ENCODE results near the gene RINT1.
"Not testable (repeated sequence)": the region's sequence is repeated elsewhere in the genome, so short reads cannot be mapped to it uniquely, and the experiment has no call there.

RINT1 gene

DNA sequence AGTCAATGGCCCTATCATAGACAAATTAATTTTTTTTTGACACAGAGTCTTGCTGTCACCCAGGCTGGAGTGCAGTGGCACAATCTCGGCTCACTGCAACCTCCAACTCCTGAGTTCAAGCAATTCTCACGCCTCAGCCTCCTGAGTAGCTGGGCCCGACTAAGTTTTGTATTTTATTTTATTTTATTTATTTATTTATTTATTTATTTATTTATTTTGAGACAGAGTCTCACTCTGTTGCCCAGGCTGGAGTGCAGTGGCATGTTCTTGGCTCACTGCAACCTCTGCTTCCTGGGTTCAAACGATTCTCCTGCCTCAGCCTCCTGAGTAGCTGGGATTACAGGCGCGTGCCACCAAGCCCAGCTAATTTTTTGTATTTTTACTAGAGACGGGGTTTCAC, 16.4 kb upstream of the RINT1 start:
- H3K36me3 ChIP-seq (ENCODE audit: control insufficient read depth, insufficient read depth, low read length) = peaks cover 46% of the 10 kb centered on the region
- H3K9me3 ChIP-seq (ENCODE audit: control insufficient read depth, low read length); H3K27ac ChIP-seq (ENCODE audit: low read depth, low read length, severe bottlenecking); H3K4me3 ChIP-seq (ENCODE audit: extremely low read depth, insufficient read depth, low read length, poor library complexity, severe bottlenecking): not testable (repeated sequence)
- WGBS, 2 experiments (ENCODE audit: insufficient coverage in 2 of 2) = 97 to 98% methylated on average over 4 to 5 of the region's 7 CpGs
- H3K4me1 ChIP-seq (ENCODE audit: control insufficient read depth, insufficient read depth, low read length, poor library complexity, severe bottlenecking) = peaks cover 12% of the 10 kb centered on the region

DNA sequence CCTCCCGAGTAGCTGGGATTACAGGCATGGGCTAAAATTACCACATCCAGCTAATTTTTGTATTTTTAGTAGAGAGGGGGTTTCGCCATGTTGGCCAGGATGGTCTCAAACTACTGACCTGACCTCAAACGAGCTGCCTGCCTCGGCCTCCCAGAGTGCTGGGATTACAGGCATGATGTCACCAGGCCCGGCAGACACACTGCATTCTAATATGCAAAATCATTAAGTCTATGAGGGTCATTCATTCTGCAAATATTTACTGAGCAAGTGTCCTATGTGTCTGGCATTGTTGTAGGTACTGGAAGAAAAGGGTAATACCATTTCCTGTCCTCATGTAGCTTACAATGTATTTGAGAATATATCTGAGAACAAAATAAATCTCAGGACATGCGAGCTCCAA, 12.6 kb upstream of the RINT1 start:
- peaks cover 6% of the 10 kb centered on the region for H3K4me1 ChIP-seq (ENCODE audit: control insufficient read depth, insufficient read depth, low read length, poor library complexity, severe bottlenecking)
- H3K9me3 ChIP-seq (ENCODE audit: control insufficient read depth, low read length) = no peaks in the 10 kb centered on the region
- H3K36me3 ChIP-seq (ENCODE audit: control insufficient read depth, insufficient read depth, low read length) = peaks cover 32% of the 10 kb centered on the region
- WGBS, 2 experiments (ENCODE audit: insufficient coverage in 2 of 2) = 92 to 100% methylated on average over 1 to 2 of the region's 6 CpGs
- H3K27ac ChIP-seq (ENCODE audit: low read depth, low read length, severe bottlenecking) = no peak overlapping the region
- no peak overlapping the region for H3K4me3 ChIP-seq (ENCODE audit: extremely low read depth, insufficient read depth, low read length, poor library complexity, severe bottlenecking)

GRCh38 chr7:105520620-105521019, 11.4 kb upstream of the RINT1 start:
- H3K4me1 ChIP-seq (ENCODE audit: control insufficient read depth, insufficient read depth, low read length, poor library complexity, severe bottlenecking); H3K27ac ChIP-seq (ENCODE audit: low read depth, low read length, severe bottlenecking); H3K9me3 ChIP-seq (ENCODE audit: control insufficient read depth, low read length): not testable (repeated sequence)
- H3K36me3 ChIP-seq (ENCODE audit: control insufficient read depth, insufficient read depth, low read length) = peaks cover 32% of the 10 kb centered on the region
- peak overlapping the region; percentile 82 for H3K4me3 ChIP-seq (ENCODE audit: extremely low read depth, insufficient read depth, low read length, poor library complexity, severe bottlenecking)
- 84 to 97% methylated on average over 3 to 6 of the region's 7 CpGs for WGBS, 2 experiments (ENCODE audit: insufficient coverage in 2 of 2)

GRCh38 chr7:105521027-105521716, 10.8 kb upstream of the RINT1 start:
- 4 to 6% methylated on average over 17 to 22 of the region's 25 CpGs for WGBS, 2 experiments (ENCODE audit: insufficient coverage in 2 of 2)

DNA sequence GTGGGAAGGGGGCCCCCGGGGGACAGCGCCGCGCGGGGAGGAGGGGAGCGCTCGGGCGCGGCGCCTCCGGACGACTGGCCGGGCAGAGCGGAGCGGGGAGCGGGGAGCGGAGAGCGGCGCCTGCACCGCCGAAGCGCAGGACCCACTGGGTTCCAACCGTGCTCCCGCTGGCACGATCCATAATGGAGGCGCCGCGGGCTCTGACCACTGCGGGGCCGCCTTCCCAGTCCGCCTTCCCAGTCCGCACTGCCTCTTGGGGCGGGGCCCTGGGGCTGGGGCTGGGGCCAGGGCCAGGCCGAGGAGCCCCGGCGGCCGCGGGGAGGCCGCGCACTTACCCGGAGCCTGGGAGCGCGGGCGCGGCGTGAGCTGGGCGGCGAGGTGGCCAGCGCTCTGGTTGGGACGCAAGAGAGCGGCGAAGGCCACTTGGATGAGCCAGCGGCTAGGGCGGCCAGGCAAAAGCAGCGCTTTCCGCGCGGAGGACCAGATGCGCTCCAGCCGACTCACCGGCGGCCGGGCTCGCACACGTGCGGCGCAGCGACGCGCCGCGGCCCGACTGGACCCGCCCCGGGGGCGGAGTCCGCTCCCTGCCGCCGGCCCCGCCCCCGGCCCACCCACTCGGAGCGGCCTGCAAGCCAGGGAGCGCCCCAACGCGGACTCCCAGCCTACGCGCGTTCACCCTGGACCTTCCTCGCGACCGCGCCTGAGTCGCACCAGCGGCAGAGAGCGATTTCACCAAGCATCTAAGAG, 10.1 kb upstream of the RINT1 start, which contains the start of gene PUS7:
PUS7 (minus strand) TSS at position 555 of the 747 bp plus-strand sequence. CDS start 13,759 bp downstream, outside the sequence.
- peaks cover 6% of the 10 kb centered on the region for H3K4me1 ChIP-seq (ENCODE audit: control insufficient read depth, insufficient read depth, low read length, poor library complexity, severe bottlenecking)
- peaks cover 22% of the 10 kb centered on the region for H3K36me3 ChIP-seq (ENCODE audit: control insufficient read depth, insufficient read depth, low read length)
- WGBS, 2 experiments (ENCODE audit: insufficient coverage in 2 of 2) = 0% methylated on average over 72 to 76 of the region's 96 CpGs
- peak within 1 kb of the TSS; percentile 89 for H3K27ac ChIP-seq (ENCODE audit: low read depth, low read length, severe bottlenecking)
- H3K4me3 ChIP-seq (ENCODE audit: extremely low read depth, insufficient read depth, low read length, poor library complexity, severe bottlenecking) = peak within 1 kb of the TSS; percentile 82
- no peaks in the 10 kb centered on the region for H3K9me3 ChIP-seq (ENCODE audit: control insufficient read depth, low read length)

More at GRCh38 chr7:105521027-105521716, 10.8 kb upstream of the RINT1 start:
- Histone ChIP-seq H3K27ac (ENCODE audit: low read depth, low read length, severe bottlenecking) (peak overlapping the region; percentile 89), H3K4me3 (ENCODE audit: extremely low read depth, insufficient read depth, low read length, poor library complexity, severe bottlenecking) (peak overlapping the region; percentile 82), H3K4me1 (ENCODE audit: control insufficient read depth, insufficient read depth, low read length, poor library complexity, severe bottlenecking) (peaks cover 6% of the 10 kb centered on the region), H3K9me3 (ENCODE audit: control insufficient read depth, low read length) (no peaks in the 10 kb centered on the region), H3K36me3 (ENCODE audit: control insufficient read depth, insufficient read depth, low read length) (peaks cover 29% of the 10 kb centered on the region)

- not testable (repeated sequence) for H3K4me3 ChIP-seq (ENCODE audit: extremely low read depth, insufficient read depth, low read length, poor library complexity, severe bottlenecking); H3K36me3 ChIP-seq (ENCODE audit: control insufficient read depth, insufficient read depth, low read length); H3K4me1 ChIP-seq (ENCODE audit: control insufficient read depth, insufficient read depth, low read length, poor library complexity, severe bottlenecking); H3K27ac ChIP-seq (ENCODE audit: low read depth, low read length, severe bottlenecking); H3K9me3 ChIP-seq (ENCODE audit: control insufficient read depth, low read length)
- WGBS, 2 experiments (ENCODE audit: insufficient coverage in 2 of 2) = 93 to 100% methylated on average over 2 to 4 of the region's 11 CpGs
Measured at GRCh38 chr7:105524423-105524822, 7.6 kb upstream of the RINT1 start.

DNA sequence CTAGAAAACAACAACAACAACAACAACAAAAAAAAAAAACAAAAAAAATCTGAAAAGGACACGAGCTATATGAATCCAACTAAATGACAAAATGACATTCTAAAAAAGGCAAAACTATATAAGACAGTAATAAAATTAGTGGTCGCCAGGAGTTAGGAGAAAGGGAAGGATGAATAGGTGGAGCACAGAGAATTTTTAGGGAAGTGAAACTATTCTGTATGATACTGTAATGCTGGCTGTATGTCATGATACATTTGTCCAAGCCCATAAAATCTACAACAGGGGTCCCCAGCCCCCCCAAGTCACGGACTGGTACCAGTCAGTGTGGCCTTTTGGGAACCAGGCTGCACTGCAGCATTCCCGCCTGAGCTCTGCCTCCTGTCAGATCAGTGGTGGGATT, 7.2 kb upstream of the RINT1 start:
- H3K9me3 ChIP-seq (ENCODE audit: control insufficient read depth, low read length) = no peaks in the 10 kb centered on the region
- H3K27ac ChIP-seq (ENCODE audit: low read depth, low read length, severe bottlenecking) = no peak overlapping the region
- 86 to 100% methylated on average over 1 to 2 of the region's 4 CpGs for WGBS, 2 experiments (ENCODE audit: insufficient coverage in 2 of 2)
- H3K36me3 ChIP-seq (ENCODE audit: control insufficient read depth, insufficient read depth, low read length) = peaks cover under 1% of the 10 kb centered on the region
- H3K4me1 ChIP-seq (ENCODE audit: control insufficient read depth, insufficient read depth, low read length, poor library complexity, severe bottlenecking) = no peaks in the 10 kb centered on the region
- H3K4me3 ChIP-seq (ENCODE audit: extremely low read depth, insufficient read depth, low read length, poor library complexity, severe bottlenecking) = no peak overlapping the region

DNA sequence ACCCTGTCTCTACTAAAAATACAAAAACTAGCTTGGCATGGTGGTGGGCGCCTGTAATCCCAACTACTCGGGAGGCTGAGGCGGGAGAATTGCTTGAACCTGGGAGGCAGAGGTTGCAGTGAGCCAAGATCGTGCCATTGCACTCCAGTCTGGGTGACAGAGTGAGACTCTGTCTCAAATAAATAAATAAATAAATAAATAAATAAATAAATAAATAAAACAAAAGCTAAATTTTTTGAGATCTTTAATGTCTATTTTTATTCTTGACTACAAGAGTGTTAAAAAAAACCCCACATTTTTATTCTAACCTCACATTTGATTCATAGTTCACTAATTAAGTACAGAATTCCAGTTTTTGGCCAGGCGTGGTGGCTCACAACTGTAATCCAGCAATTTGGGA, 4.3 kb upstream of the RINT1 start:
- not testable (repeated sequence) for H3K4me1 ChIP-seq (ENCODE audit: control insufficient read depth, insufficient read depth, low read length, poor library complexity, severe bottlenecking); H3K27ac ChIP-seq (ENCODE audit: low read depth, low read length, severe bottlenecking); H3K36me3 ChIP-seq (ENCODE audit: control insufficient read depth, insufficient read depth, low read length); H3K9me3 ChIP-seq (ENCODE audit: control insufficient read depth, low read length); H3K4me3 ChIP-seq (ENCODE audit: extremely low read depth, insufficient read depth, low read length, poor library complexity, severe bottlenecking)
- 60 to 100% methylated on average over 1 of the region's 5 CpGs for whole genome bisulfite sequencing, 2 experiments (ENCODE audit: insufficient coverage in 2 of 2)

DNA sequence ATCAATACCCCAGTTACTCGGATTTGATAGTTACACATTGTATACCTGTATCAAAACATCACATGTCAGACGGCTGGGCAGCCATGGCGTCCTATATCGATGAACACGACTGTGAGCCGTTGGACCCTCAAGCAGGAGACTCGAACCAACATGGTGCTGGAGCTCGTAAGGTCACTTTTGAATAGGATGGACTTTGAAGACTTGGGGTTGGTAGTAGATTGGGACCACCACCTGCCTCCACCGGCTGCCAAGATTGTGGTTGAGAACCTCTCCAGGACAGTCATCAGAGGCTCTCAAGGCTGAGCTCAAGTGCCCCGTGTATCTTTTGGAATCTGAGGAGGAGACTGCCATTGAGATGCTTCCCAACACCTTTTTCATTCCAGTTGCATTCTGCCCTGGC, 1.9 kb upstream of the RINT1 start:
- Histone ChIP-seq H3K9me3 (ENCODE audit: control insufficient read depth, low read length) (no peaks in the 10 kb centered on the region), H3K4me3 (ENCODE audit: extremely low read depth, insufficient read depth, low read length, poor library complexity, severe bottlenecking) (no peak overlapping the region), H3K4me1 (ENCODE audit: control insufficient read depth, insufficient read depth, low read length, poor library complexity, severe bottlenecking) (peaks cover 7% of the 10 kb centered on the region), H3K27ac (ENCODE audit: low read depth, low read length, severe bottlenecking) (no peak overlapping the region), H3K36me3 (ENCODE audit: control insufficient read depth, insufficient read depth, low read length) (peaks cover 16% of the 10 kb centered on the region)
- WGBS, 2 experiments (ENCODE audit: insufficient coverage in 2 of 2) = 98 to 100% methylated on average over 3 to 10 of the region's 10 CpGs

DNA sequence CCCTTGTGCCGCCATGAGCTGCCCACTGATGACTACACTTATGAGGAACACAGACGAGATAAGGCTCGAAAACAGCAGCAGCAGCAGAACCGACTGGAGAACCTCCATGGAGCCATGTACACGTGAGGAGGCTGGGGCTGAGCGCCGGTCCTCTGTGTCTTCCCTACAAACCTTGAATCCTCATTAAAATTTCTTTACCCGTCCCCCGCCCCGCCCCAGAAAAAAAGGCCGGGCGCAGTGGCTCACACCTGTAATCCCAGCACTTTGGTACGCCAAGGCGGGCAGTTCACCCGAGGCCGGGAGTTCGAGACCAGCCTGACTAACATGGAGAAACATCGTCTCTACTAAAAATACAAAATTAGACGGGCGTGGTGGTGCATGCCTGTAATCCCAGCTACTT, 1.5 kb upstream of the RINT1 start:
- H3K36me3 ChIP-seq (ENCODE audit: control insufficient read depth, insufficient read depth, low read length) = peaks cover 21% of the 10 kb centered on the region
- no peaks in the 10 kb centered on the region for H3K9me3 ChIP-seq (ENCODE audit: control insufficient read depth, low read length)
- WGBS, 2 experiments (ENCODE audit: insufficient coverage in 2 of 2) = 88 to 94% methylated on average over 18 to 20 of the region's 20 CpGs

More for the DNA sequence above, 1.5 kb upstream of the RINT1 start:
- Histone ChIP-seq H3K4me1 (ENCODE audit: control insufficient read depth, insufficient read depth, low read length, poor library complexity, severe bottlenecking) (peaks cover 7% of the 10 kb centered on the region), H3K4me3 (ENCODE audit: extremely low read depth, insufficient read depth, low read length, poor library complexity, severe bottlenecking) (no peak overlapping the region), H3K27ac (ENCODE audit: low read depth, low read length, severe bottlenecking) (no peak overlapping the region)
